Fibroblast of the aortic adventitia (primary cell): ENCODE data around the gene BEAN1. TPM values are rescaled to one million over a fixed set of nuclear protein-coding genes. Genes with fewer than 3 reads are reported as not detected.
"Not testable (repeated sequence)": the region's sequence is repeated elsewhere in the genome, so short reads cannot be mapped to it uniquely, and the experiment has no call there.

Experiments used
- DNase-seq: peaks from one replicate; pipeline ENCODE4 v3.0.0-alpha.2; 2010; ENCODE audit warnings: low read depth
- H3K4me3 ChIP-seq: 2 replicates; pipeline ENCODE4 v1.5.1; 2011; ENCODE audit warnings: low read depth, mild to moderate bottlenecking, control low read depth, low read length, moderate library complexity
- CTCF ChIP-seq: IDR thresholded peaks from 2 replicates; pipeline ENCODE4 v1.5.1; 2011; ENCODE audit warnings: mild to moderate bottlenecking, low read length, control low read depth, inconsistent platforms; ENCODE audit not compliant: insufficient read depth
- total RNA-seq: library from RNA; depleted of rRNA; stranded (reverse); fragments of >200 nt; gene quantifications from 2 replicates; pipeline ENCODE4 v1.2.3, GENCODE V29; 2012; ENCODE audit warnings: low replicate concordance

Gene BEAN1
- total RNA-seq, 1 donor = 0.09 TPM

GRCh38 chr16:66489818-66490217, 62.7 kb downstream of the BEAN1 start:
- H3K4me3 ChIP-seq = no peak overlapping the region
- DNase-seq = no peak
- TF ChIP-seq CTCF = no peak

- no peak for TF ChIP-seq CTCF
- no peak for DNase-seq
- H3K4me3 ChIP-seq = no peak overlapping the region
Measured at GRCh38 chr16:66490774-66491715, 64.0 kb downstream of the BEAN1 start.

- no peak for DNase-seq
- H3K4me3 ChIP-seq = no peak overlapping the region
- no peak for TF ChIP-seq CTCF
Measured at GRCh38 chr16:66491716-66492064, 64.6 kb downstream of the BEAN1 start.

- DNase-seq = no peak
- TF ChIP-seq CTCF = no peak
- no peak overlapping the region for H3K4me3 ChIP-seq
Measured at GRCh38 chr16:66493490-66494401, 66.7 kb downstream of the BEAN1 start.

GRCh38 chr16:66494916-66495315, 67.8 kb downstream of the BEAN1 start:
- DNase-seq = no peak
- no peak overlapping the region for H3K4me3 ChIP-seq
- no peak for TF ChIP-seq CTCF

- no peak overlapping the region for H3K4me3 ChIP-seq
- DNase-seq = no peak
- TF ChIP-seq CTCF = no peak
Measured at GRCh38 chr16:66495440-66495839, 68.3 kb downstream of the BEAN1 start.

- DNase-seq, H3K4me3 ChIP-seq: not testable (repeated sequence)
Measured at GRCh38 chr16:66496226-66496625, 69.1 kb downstream of the BEAN1 start.

GRCh38 chr16:66497921-66498320, 70.8 kb downstream of the BEAN1 start:
- DNase-seq, H3K4me3 ChIP-seq: not testable (repeated sequence)

GRCh38 chr16:66501563-66501962, 74.5 kb downstream of the BEAN1 start:
- not testable (repeated sequence) for DNase-seq

More at GRCh38 chr16:66501563-66501962, 74.5 kb downstream of the BEAN1 start:
- not testable (repeated sequence) for H3K4me3 ChIP-seq
